Osteocyte (in vitro differentiated cells): ENCODE measurements around the gene SLC52A3. TPM values are rescaled to one million over a fixed set of nuclear protein-coding genes. Genes with fewer than 3 reads are reported as not detected.

Experiments used
- DNase-seq: peaks from one replicate; pipeline ENCODE4 v3.0.0; 2021; ENCODE audit warnings: mixed read lengths; ENCODE audit not compliant: unreplicated experiment; ENCODE audit errors: extremely low spot score
- H3K27ac Mint-ChIP-seq: one replicate; pipeline ENCODE4 v1.8.0; 2021; ENCODE audit warnings: mild to moderate bottlenecking, mixed read lengths; ENCODE audit not compliant: unreplicated experiment
- H3K27me3 Mint-ChIP-seq: one replicate; pipeline ENCODE4 v1.8.0; 2021; ENCODE audit warnings: mixed read lengths; ENCODE audit not compliant: unreplicated experiment
- H3K36me3 Mint-ChIP-seq: one replicate; pipeline ENCODE4 v1.8.0; 2021; ENCODE audit warnings: mixed read lengths; ENCODE audit not compliant: unreplicated experiment
- H3K4me1 Mint-ChIP-seq: one replicate; pipeline ENCODE4 v1.8.0; 2021; ENCODE audit warnings: mixed read lengths; ENCODE audit not compliant: unreplicated experiment
- H3K4me3 Mint-ChIP-seq: one replicate; pipeline ENCODE4 v1.8.0; 2021; ENCODE audit warnings: mild to moderate bottlenecking, moderate library complexity, mixed read lengths; ENCODE audit not compliant: unreplicated experiment
- H3K9me3 Mint-ChIP-seq: one replicate; pipeline ENCODE4 v1.8.0; 2021; ENCODE audit warnings: mixed read lengths; ENCODE audit not compliant: unreplicated experiment
- total RNA-seq: library from RNA; stranded (reverse); gene quantifications from 2 replicates; pipeline ENCODE4 v1.2.1, GENCODE V29; 2021
- TF ChIP-seq, protein P1 (sequence below): fragments of 200-600 bp; sonication (generic); IDR thresholded peaks from 2 replicates; pipeline ENCODE4 v1.5.0; 2021; ENCODE audit warnings: antibody characterized with exemption, mild to moderate bottlenecking, moderate library complexity

SLC52A3 gene
- total RNA-seq, 1 donor from 2014 or later, result not detected

DNA sequence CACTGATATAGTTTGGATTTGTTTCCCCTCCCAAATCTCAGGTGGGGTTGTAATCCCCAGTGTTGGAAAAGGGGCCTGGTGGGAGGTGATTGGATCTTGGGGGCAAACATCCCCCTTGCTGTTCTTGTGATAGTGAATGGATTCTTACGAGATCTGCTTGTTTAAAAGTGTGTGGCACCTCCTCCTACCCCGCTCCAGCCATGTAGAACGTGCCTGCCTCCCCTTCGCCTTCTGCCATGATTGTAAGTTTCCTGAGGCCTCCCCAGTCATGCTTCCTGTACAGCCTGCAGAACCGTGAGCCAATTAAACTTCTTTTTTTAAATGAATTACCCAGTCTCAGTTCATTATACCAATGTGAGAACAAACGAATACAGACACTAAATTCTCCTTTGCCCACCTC is 26.7 kb downstream of the SLC52A3 start:
- Mint-ChIP-seq H3K27me3 (no peaks in the 10 kb centered on the region), H3K9me3 (peaks cover 15% of the 10 kb centered on the region), H3K27ac (no peak overlapping the region), H3K4me1 (no peaks in the 10 kb centered on the region), H3K4me3 (no peak overlapping the region), H3K36me3 (no peaks in the 10 kb centered on the region)
- DNase-seq, result no peak
- TF ChIP-seq, protein P1, sequence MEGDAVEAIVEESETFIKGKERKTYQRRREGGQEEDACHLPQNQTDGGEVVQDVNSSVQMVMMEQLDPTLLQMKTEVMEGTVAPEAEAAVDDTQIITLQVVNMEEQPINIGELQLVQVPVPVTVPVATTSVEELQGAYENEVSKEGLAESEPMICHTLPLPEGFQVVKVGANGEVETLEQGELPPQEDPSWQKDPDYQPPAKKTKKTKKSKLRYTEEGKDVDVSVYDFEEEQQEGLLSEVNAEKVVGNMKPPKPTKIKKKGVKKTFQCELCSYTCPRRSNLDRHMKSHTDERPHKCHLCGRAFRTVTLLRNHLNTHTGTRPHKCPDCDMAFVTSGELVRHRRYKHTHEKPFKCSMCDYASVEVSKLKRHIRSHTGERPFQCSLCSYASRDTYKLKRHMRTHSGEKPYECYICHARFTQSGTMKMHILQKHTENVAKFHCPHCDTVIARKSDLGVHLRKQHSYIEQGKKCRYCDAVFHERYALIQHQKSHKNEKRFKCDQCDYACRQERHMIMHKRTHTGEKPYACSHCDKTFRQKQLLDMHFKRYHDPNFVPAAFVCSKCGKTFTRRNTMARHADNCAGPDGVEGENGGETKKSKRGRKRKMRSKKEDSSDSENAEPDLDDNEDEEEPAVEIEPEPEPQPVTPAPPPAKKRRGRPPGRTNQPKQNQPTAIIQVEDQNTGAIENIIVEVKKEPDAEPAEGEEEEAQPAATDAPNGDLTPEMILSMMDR, result no peak

- Mint-ChIP-seq H3K9me3 (peaks cover under 1% of the 10 kb centered on the region), H3K27ac (no peak overlapping the region), H3K27me3 (peaks cover 2% of the 10 kb centered on the region), H3K4me1 (no peaks in the 10 kb centered on the region), H3K4me3 (no peak overlapping the region), H3K36me3 (no peaks in the 10 kb centered on the region)
- TF ChIP-seq, protein P1, result no peak
- DNase-seq, result no peak
Observed at GRCh38 chr20:740162-740561, 28.1 kb downstream of the SLC52A3 start.

DNA sequence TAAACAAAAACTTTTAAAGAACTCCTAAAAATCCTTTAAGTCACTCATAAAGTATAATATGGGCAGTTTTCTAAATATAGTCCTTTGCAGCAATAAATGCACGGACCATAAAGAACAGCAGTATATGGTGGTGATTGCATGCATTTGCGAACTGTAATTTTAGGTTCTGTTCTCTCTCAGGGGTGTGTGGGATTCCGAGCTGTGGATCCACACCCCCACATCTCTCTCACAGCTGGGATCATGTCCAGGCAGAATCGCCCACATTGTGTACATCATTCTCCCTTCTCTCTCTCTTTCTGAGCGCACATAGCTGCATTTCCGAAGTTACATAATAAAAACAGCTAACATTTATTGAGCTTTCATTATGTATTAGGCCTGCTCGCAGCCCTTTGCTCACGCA is 28.6 kb downstream of the SLC52A3 start:
- H3K27me3 Mint-ChIP-seq, result peaks cover 2% of the 10 kb centered on the region
- no peaks in the 10 kb centered on the region for H3K36me3 Mint-ChIP-seq
- TF ChIP-seq, protein P1, result no peak
- no peak overlapping the region for H3K4me3 Mint-ChIP-seq
- DNase-seq, result no peak
- no peaks in the 10 kb centered on the region for H3K9me3 Mint-ChIP-seq
- H3K4me1 Mint-ChIP-seq, result no peaks in the 10 kb centered on the region
- H3K27ac Mint-ChIP-seq, result no peak overlapping the region

DNA sequence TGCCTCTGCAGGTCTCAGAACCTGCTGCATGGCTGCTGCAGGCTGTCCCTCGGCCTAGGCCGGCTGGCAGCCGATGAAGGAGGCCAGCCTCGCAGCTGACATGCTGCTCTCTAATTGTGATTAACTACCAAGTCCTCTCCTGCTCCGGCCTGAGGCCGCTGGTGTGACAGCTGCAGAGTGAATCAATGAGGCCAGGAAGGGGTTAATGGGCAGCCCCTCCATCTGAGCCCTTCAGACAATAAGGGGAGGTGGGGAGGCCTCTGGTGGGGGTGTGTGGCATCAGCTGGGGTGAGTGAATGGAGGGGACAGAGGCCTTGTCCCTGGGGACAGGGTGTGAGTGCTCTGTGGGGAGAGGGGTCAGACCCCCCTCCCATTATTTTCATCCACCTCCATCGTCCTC is 34.4 kb downstream of the SLC52A3 start:
- H3K9me3 Mint-ChIP-seq, result no peaks in the 10 kb centered on the region
- TF ChIP-seq, protein P1, result no peak
- DNase-seq, result no peak
- H3K4me1 Mint-ChIP-seq, result no peaks in the 10 kb centered on the region
- H3K27ac Mint-ChIP-seq, result no peak overlapping the region
- H3K4me3 Mint-ChIP-seq, result no peak overlapping the region
- peaks cover 21% of the 10 kb centered on the region for H3K27me3 Mint-ChIP-seq
- no peaks in the 10 kb centered on the region for H3K36me3 Mint-ChIP-seq

DNA sequence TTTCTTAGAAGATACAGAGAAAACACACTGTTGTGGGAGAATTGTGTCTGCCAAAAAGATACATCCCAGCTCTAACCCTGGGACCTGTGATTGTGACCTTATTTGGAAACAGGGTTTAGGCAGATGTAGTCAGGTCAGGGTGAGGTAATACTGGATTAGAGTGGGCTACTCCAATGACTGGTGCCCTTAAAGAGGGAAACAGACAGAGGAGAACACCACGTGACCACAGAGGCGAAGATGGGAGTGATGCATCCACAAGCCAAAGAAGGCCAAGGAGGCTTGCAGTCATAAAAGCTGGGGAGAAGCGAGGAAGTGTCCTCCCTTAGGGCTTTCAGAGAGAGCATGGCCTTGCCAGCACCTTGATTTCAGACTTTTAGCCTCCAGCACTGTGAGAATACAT is 35.6 kb downstream of the SLC52A3 start:
- no peaks in the 10 kb centered on the region for H3K9me3 Mint-ChIP-seq
- no peaks in the 10 kb centered on the region for H3K36me3 Mint-ChIP-seq
- peaks cover 3% of the 10 kb centered on the region for H3K4me1 Mint-ChIP-seq
- no peak for DNase-seq
- no peak overlapping the region for H3K27ac Mint-ChIP-seq
- peaks cover 26% of the 10 kb centered on the region for H3K27me3 Mint-ChIP-seq
- H3K4me3 Mint-ChIP-seq, result no peak overlapping the region
- TF ChIP-seq, protein P1, result no peak
